Type B pancreatic cell (in vitro differentiated cells): ENCODE measurements around the gene ATP2A1. TPM values are rescaled to one million over a fixed set of nuclear protein-coding genes. Genes with fewer than 3 reads are reported as not detected.

Experiments used
- DNase-seq: peaks from one replicate; pipeline ENCODE4 v3.0.0; 2021; ENCODE audit warnings: mixed read lengths; ENCODE audit not compliant: unreplicated experiment; ENCODE audit errors: extremely low spot score
- H3K27ac Mint-ChIP-seq: 2 replicates; pipeline ENCODE4 v1.8.0; 2021; ENCODE audit warnings: mild to moderate bottlenecking, mixed read lengths
- H3K27me3 Mint-ChIP-seq: 2 replicates; pipeline ENCODE4 v1.8.0; 2021; ENCODE audit warnings: mixed read lengths
- H3K36me3 Mint-ChIP-seq: 2 replicates; pipeline ENCODE4 v1.8.0; 2021; ENCODE audit warnings: mixed read lengths
- H3K4me1 Mint-ChIP-seq: one replicate; pipeline ENCODE4 v1.8.0; 2021; ENCODE audit warnings: mixed read lengths; ENCODE audit not compliant: unreplicated experiment
- H3K4me3 Mint-ChIP-seq: 2 replicates; pipeline ENCODE4 v1.8.0; 2021; ENCODE audit warnings: mild to moderate bottlenecking, mixed read lengths
- H3K9me3 Mint-ChIP-seq: 2 replicates; pipeline ENCODE4 v1.8.0; 2021; ENCODE audit warnings: mixed read lengths
- CTCF ChIP-seq: fragments of 200-600 bp; sonication (generic); conservative IDR thresholded peaks from 2 replicates; pipeline ENCODE4 v1.5.0; 2021; ENCODE audit warnings: antibody characterized with exemption, mild to moderate bottlenecking
- microRNA-seq: library from miRNA; unstranded; fragments of <30 nt; microRNA quantifications from one replicate; pipeline ENCODE4, GENCODE V29; 2020
- total RNA-seq: library from RNA; stranded (reverse); gene quantifications from 2 replicates; pipeline ENCODE4 v1.2.1, GENCODE V29; 2021; ENCODE audit warnings: low replicate concordance

ATP2A1 gene
- total RNA-seq, 1 donor from 2014 or later: 4.4 TPM

GRCh38 chr16:28951410-28951943, 73.2 kb downstream of the ATP2A1 start:
- DNase-seq: no peak
- peak overlapping the region; percentile 96 for H3K4me3 Mint-ChIP-seq

More at GRCh38 chr16:28951410-28951943, 73.2 kb downstream of the ATP2A1 start:
- Mint-ChIP-seq H3K27ac (peak overlapping the region; percentile 65), H3K36me3 (peaks cover 14% of the 10 kb centered on the region), H3K9me3 (no peaks in the 10 kb centered on the region), H3K27me3 (peaks cover 4% of the 10 kb centered on the region), H3K4me1 (peaks cover 17% of the 10 kb centered on the region)
- TF ChIP-seq CTCF: no peak

Small RNA genes lying within 50 kb of the gene (microRNA-seq; reads per million reads assigned to microRNA genes)
- gene MIR4721: not detected

Other genes with a start within 250 kb of the ATP2A1 start
- not detected in 2 replicates for gene NPIPB8, start 240.4 kb upstream of the ATP2A1 start, total RNA-seq
- 764 and 778 TPM in 2 replicates for gene EIF3C, start 167.0 kb upstream of the ATP2A1 start, total RNA-seq
- 1.2 and 3.0 TPM in 2 replicates for gene NPIPB9, start 126.7 kb upstream of the ATP2A1 start, total RNA-seq
- 166 and 208 TPM in 2 replicates for gene ATXN2L, start 55.5 kb upstream of the ATP2A1 start, total RNA-seq
- gene TUFM, start 32.1 kb upstream of the ATP2A1 start, total RNA-seq: 177 and 182 TPM in 2 replicates
- 62.3 and 75.1 TPM in 2 replicates for gene SH2B1, start 14.6 kb upstream of the ATP2A1 start, total RNA-seq
- gene RABEP2, start 46.8 kb downstream of the ATP2A1 start, total RNA-seq: 23.3 and 44.4 TPM in 2 replicates
- not detected in 2 replicates for gene CD19, start 53.5 kb downstream of the ATP2A1 start, total RNA-seq
- 41.3 and 64.4 TPM in 2 replicates for gene NFATC2IP, start 72.4 kb downstream of the ATP2A1 start, total RNA-seq
- gene SPNS1, start 96.3 kb downstream of the ATP2A1 start, total RNA-seq: 54.5 and 61.2 TPM in 2 replicates
- 3.8 and 8.5 TPM in 2 replicates for gene LAT, start 106.6 kb downstream of the ATP2A1 start, total RNA-seq